HepG2 (cell line): Measurements from ENCODE around the gene ZPR1. TPM values are rescaled to one million over a fixed set of nuclear protein-coding genes. Genes with fewer than 3 reads are reported as not detected.

Experiments used
- ATAC-seq: fragments of 200-7000 bp; cut with Tn5 transposase; 3 replicates; pipeline ENCODE4 v1.9.1; 2020; ENCODE audit warnings: mild to moderate bottlenecking, moderate library complexity
- BruUV-seq: library from RNA; stranded (reverse); fragments of 400-500 nt; replicated peaks from 2 replicates; lab custom pipeline; 2021; lab: Mats Ljungman, UMichigan
- CTCF ChIA-PET: fragments of 300-600 bp; formaldehyde crosslinking; extraction: SDS; loops from one replicate; lab custom pipeline; 2021; ENCODE audit warnings: low total read pairs, inconsistent platforms, low intra/inter-chr PET ratio; lab: Yijun Ruan, JAX
- POLR2A ChIA-PET: fragments of 350-600 bp; sonication (Branson Sonifier 250); formaldehyde crosslinking; loops from one replicate; lab custom pipeline; 2020; ENCODE audit warnings: antibody characterized with exemption, inconsistent platforms; lab: Yijun Ruan, JAX
- DNase-seq: peaks from one replicate; pipeline ENCODE4 v3.0.0-alpha.2; 2015; ENCODE audit warnings: low spot score
- FAIRE-seq: peaks from 3 replicates; lab custom pipeline; 2011; peaks lifted over from hg19 to GRCh38; lab: Jason Lieb, UNC
- H2AFZ ChIP-seq: one replicate; pipeline ENCODE4 v1.6.1; 2011; ENCODE audit warnings: low read length, inconsistent platforms
- H3K27ac ChIP-seq: fragments of 300-600 bp; 3 replicates; pipeline ENCODE4 v1.8.0; 2011; ENCODE audit warnings: mixed run types, mild to moderate bottlenecking, mixed read lengths, low read length, inconsistent platforms; ENCODE audit not compliant: insufficient read depth; ENCODE audit errors: extremely low read length
- H3K27me3 ChIP-seq, 2 experiments: fragments of 200-600 bp in 1 of 2; 2 replicates in 1 of 2; 3 replicates in 1 of 2; pipeline versions ENCODE4 v1.6.0 to v1.8.0; 2011; ENCODE audit warnings: low read length in 2 of 2, mild to moderate bottlenecking in 2 of 2, moderate library complexity in 2 of 2, inconsistent platforms in 1 of 2; ENCODE audit not compliant: insufficient read depth in 2 of 2, control insufficient read depth in 1 of 2
- H3K36me3 ChIP-seq, 2 experiments: fragments of 200-600 bp in 1 of 2; replicated peaks in 1 of 2; 2 replicates in 1 of 2; 3 replicates in 1 of 2; pipeline versions ENCODE4 v1.5.1 to v1.8.0; 2011; ENCODE audit warnings: low read length in 2 of 2, inconsistent platforms in 1 of 2; ENCODE audit not compliant: insufficient read depth in 2 of 2, control insufficient read depth in 1 of 2
- H3K4me1 ChIP-seq: 2 replicates; pipeline ENCODE4 v1.5.1; 2012; ENCODE audit warnings: low read length, inconsistent platforms; ENCODE audit not compliant: insufficient read depth
- H3K4me2 ChIP-seq: 2 replicates; pipeline ENCODE4 v1.6.0; 2011; ENCODE audit warnings: low read depth, low read length, inconsistent platforms
- H3K4me3 ChIP-seq, 3 experiments: fragments of 200-600 bp in 1 of 3; sonication (generic), shearing (Covaris generic) in 1 of 3; replicated peaks in 1 of 3; 2 replicates each; pipeline ENCODE4 v1.5.1; 2011 to 2016; ENCODE audit warnings: low read length in 3 of 3, inconsistent platforms in 2 of 3, low read depth in 2 of 3, mild to moderate bottlenecking in 2 of 3, control low read depth in 1 of 3, mixed read lengths in 1 of 3; ENCODE audit not compliant: insufficient read depth in 1 of 3
- H3K79me2 ChIP-seq: one replicate; pipeline ENCODE4 v1.6.1; 2011; ENCODE audit warnings: low read length, inconsistent platforms; ENCODE audit not compliant: insufficient read depth
- H3K9ac ChIP-seq: 2 replicates; pipeline ENCODE4 v1.6.0; 2011; ENCODE audit warnings: mild to moderate bottlenecking, low read depth, low read length, inconsistent platforms; ENCODE audit not compliant: insufficient read depth
- H3K9me3 ChIP-seq: 2 replicates; pipeline ENCODE4 v1.5.1; 2012; ENCODE audit warnings: mild to moderate bottlenecking, low read length
- H4K20me1 ChIP-seq: 2 replicates; pipeline ENCODE4 v1.6.0; 2011; ENCODE audit warnings: inconsistent platforms, mild to moderate bottlenecking, low read length, moderate library complexity; ENCODE audit not compliant: insufficient read depth
- CBFB ChIP-seq: sonication (generic); formaldehyde crosslinking; IDR thresholded peaks from 2 replicates; pipeline ENCODE4 v1.4.0; 2020; ENCODE audit warnings: missing genetic modification reagents
- CTCF ChIP-seq: sonication (generic); formaldehyde crosslinking; IDR thresholded peaks from 2 replicates; pipeline ENCODE4 v1.5.0; 2020; ENCODE audit warnings: mild to moderate bottlenecking, missing genetic modification reagents, moderate library complexity
- HNF4A ChIP-seq: sonication (generic); formaldehyde crosslinking; IDR thresholded peaks from 2 replicates; pipeline ENCODE4 v1.4.0; 2020; ENCODE audit warnings: missing genetic modification reagents
- RXRB ChIP-seq: IDR thresholded peaks from 2 replicates; pipeline ENCODE4 v1.6.1; 2016; ENCODE audit warnings: borderline replicate concordance, missing genetic modification reagents, missing compliant biosample characterization
- STAG1 ChIP-seq: sonication (generic); formaldehyde crosslinking; IDR thresholded peaks from 2 replicates; pipeline ENCODE4 v1.4.0; 2020; ENCODE audit warnings: missing genetic modification reagents
- TP53 ChIP-seq: sonication (generic); formaldehyde crosslinking; conservative IDR thresholded peaks from 2 replicates; pipeline ENCODE4 v1.4.0; 2020; ENCODE audit warnings: missing genetic modification reagents
- XRCC5 ChIP-seq: fragments of 200-400 bp; formaldehyde crosslinking; optimal IDR thresholded peaks from 2 replicates; pipeline ENCODE3; 2017; ENCODE audit warnings: mild to moderate bottlenecking, low read length
- ZNF552 ChIP-seq: sonication (generic); formaldehyde crosslinking; IDR thresholded peaks from 2 replicates; pipeline ENCODE4 v1.9.0; 2022; ENCODE audit warnings: missing genetic modification reagents, mild to moderate bottlenecking, borderline replicate concordance
- ZNF7 ChIP-seq: IDR thresholded peaks from 2 replicates; pipeline ENCODE4 v1.6.1; 2016; ENCODE audit warnings: missing biosample characterization, missing genetic modification reagents
- WGBS: methylation state at CpG from one replicate; pipeline ENCODE4 v1.1.6; 2017; ENCODE audit warnings: low lambda C conversion rate; 5-methylcytosine and 5-hydroxymethylcytosine counted together
- in situ Hi-C: cut with HindIII; loops from 2 replicates; pipeline ENCODE4 v1.10.0; 2017; ENCODE audit warnings: low pct_unique_long_range_greater_than_20kb; ENCODE audit not compliant: extremely low pct_ligation_motif_present
- intact Hi-C: fragments of 100-400 bp; cut with micrococcal nuclease; formaldehyde crosslinking; loops from one replicate; pipeline ENCODE4 v1.10.0; 2022; ENCODE audit not compliant: unreplicated experiment
- polyA plus RNA-seq, 8 experiments: library from polyadenylated mRNA; depleted of rRNA in 3 of 8; stranded (reverse) in 7 of 8; unstranded in 1 of 8; fragments of >200 nt; fragmentation: Illumina TruSeq in 4 of 8; extraction: Trizol in 4 of 8; gene quantifications; 2 replicates each; pipeline versions ENCODE4 v1.2.1 to v1.2.3, GENCODE V29; 2011 to 2016; ENCODE audit warnings: low read depth in 4 of 8, missing spikeins in 1 of 8, mixed read lengths in 1 of 8; ENCODE audit not compliant: insufficient read depth in 1 of 8
- total RNA-seq, 5 experiments: library from RNA; depleted of rRNA; stranded (reverse); fragments of >200 nt; fragmentation: Illumina TruSeq; extraction: Trizol; gene quantifications; 2 replicates each; pipeline ENCODE4 v1.2.3, GENCODE V29; 2016; ENCODE audit warnings: low read depth in 1 of 5

ZPR1 gene
- total and polyA plus RNA-seq, 2 of the 13 experiments (the other 11 are each of a cell fraction or from before 2014, with no cell fraction given) = 40.0 to 79.3 TPM

DNA sequence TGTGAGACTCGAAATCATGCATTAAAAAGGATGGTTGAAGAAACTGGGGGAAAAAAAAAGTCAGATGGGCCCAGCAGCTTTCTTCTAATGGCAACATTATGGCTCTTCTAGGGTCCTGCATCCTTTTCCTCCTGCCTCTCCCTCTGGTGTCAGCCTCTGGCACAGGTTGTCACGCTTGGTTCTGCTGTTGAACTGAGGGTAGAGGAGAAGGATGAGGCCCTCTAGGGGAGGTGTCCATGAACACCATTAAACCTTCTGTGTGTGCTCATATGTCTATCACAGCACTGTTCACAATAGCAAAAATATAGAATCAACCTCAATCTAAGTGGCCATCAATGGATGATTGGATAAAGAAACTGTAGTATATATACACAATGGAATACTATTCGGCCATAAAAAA lies 51.1 kb downstream of the ZPR1 start:
- H3K4me3 ChIP-seq = no peak overlapping the region
- H2AFZ ChIP-seq = no peak overlapping the region
- ATAC-seq (peak; percentile 89), FAIRE-seq (peak; percentile 77), DNase-seq (peak; percentile 60)
- ChIA-PET POLR2A (no interaction called here), CTCF (no interaction called here)
- H3K27me3 ChIP-seq = peaks cover 0 to 9% of the 10 kb centered on the region in 2 experiments; a peak in 3 of 5 replicates
- no TSS peak for BruUV-seq
- in situ Hi-C loops (no loop called here), intact Hi-C loops (no loop called here)
- no peak overlapping the region for H3K4me2 ChIP-seq
- H3K79me2 ChIP-seq = no peaks in the 10 kb centered on the region
- no peaks in the 10 kb centered on the region for H3K9me3 ChIP-seq
- H4K20me1 ChIP-seq = no peaks in the 10 kb centered on the region
- H3K27ac ChIP-seq = no peak overlapping the region
- H3K36me3 ChIP-seq = no peaks in the 10 kb centered on the region
- H3K9ac ChIP-seq = no peak overlapping the region
- TF ChIP-seq CTCF (peak; percentile 20; the same call in 1 of the 2 replicates), ZNF552 (CRISPR knock-in tag) (no peak), ZNF7 (peak; percentile 92), XRCC5 (peak; percentile 33), STAG1 (peak; percentile 30)
- 53% methylated on average over 3 of the region's 3 CpGs for WGBS
- peaks cover 29% of the 10 kb centered on the region for H3K4me1 ChIP-seq

- DNase-seq (no peak), ATAC-seq (no peak), FAIRE-seq (no peak)
- intact Hi-C loops (no loop called here), in situ Hi-C loops (no loop called here)
- BruUV-seq = no TSS peak
- H3K27me3 ChIP-seq = peaks cover 2 to 29% of the 10 kb centered on the region in 2 experiments; a peak in 3 of 5 replicates
- H3K4me3 ChIP-seq = no peak overlapping the region
- TF ChIP-seq TP53 (CRISPR knock-in tag) (no peak), HNF4A (CRISPR knock-in tag) (0 out of 2 replicates have a peak, but pooled peaks have one; percentile 37), CBFB (CRISPR knock-in tag) (no peak), RXRB (CRISPR knock-in tag) (0 out of 2 replicates have a peak, but pooled peaks have one; percentile 13)
- 51% methylated on average over 11 of the region's 11 CpGs for WGBS
- no peak overlapping the region for H3K9ac ChIP-seq
- H3K27ac ChIP-seq = no peak overlapping the region
- no peaks in the 10 kb centered on the region for H3K36me3 ChIP-seq
- H3K4me2 ChIP-seq = no peak overlapping the region
- no peak overlapping the region for H2AFZ ChIP-seq
- no peaks in the 10 kb centered on the region for H3K9me3 ChIP-seq
- H3K79me2 ChIP-seq = no peaks in the 10 kb centered on the region
- no peaks in the 10 kb centered on the region for H4K20me1 ChIP-seq
- ChIA-PET CTCF (no interaction called here), POLR2A (no interaction called here)
- H3K4me1 ChIP-seq = peaks cover 26% of the 10 kb centered on the region
Observed at GRCh38 chr11:116733969-116734508, 53.8 kb downstream of the ZPR1 start.
